K562 (cell line): ENCODE data around the gene SLC39A9. TPM values are rescaled to one million over a fixed set of nuclear protein-coding genes. Genes with fewer than 3 reads are reported as not detected.

Source experiments
- BRF1 ChIP-seq: IDR thresholded peaks from 3 replicates; pipeline ENCODE4 v1.6.1; 2011; ENCODE audit warnings: borderline replicate concordance, mild to moderate bottlenecking; ENCODE audit not compliant: insufficient read length; ENCODE audit errors: extremely low read depth
- DNMT1 ChIP-seq: fragments of 450-650 bp; IDR thresholded peaks from 2 replicates; pipeline ENCODE4 v1.6.1; 2016; ENCODE audit warnings: antibody characterized with exemption, mild to moderate bottlenecking
- E2F5 ChIP-seq: sonication (generic); formaldehyde crosslinking; IDR thresholded peaks from 2 replicates; pipeline ENCODE4 v1.8.0; 2022; ENCODE audit warnings: mild to moderate bottlenecking, missing genetic modification reagents
- FOXA1 ChIP-seq: fragments of 450-650 bp; IDR thresholded peaks from 2 replicates; pipeline ENCODE4 v1.6.1; 2016; ENCODE audit warnings: mild to moderate bottlenecking, borderline replicate concordance
- FUS ChIP-seq: fragments of 200-400 bp; formaldehyde crosslinking; optimal IDR thresholded peaks from 2 replicates; pipeline ENCODE3; 2017; ENCODE audit warnings: low read depth, low read length
- GMEB1 ChIP-seq: fragments of 250-450 bp; sonication (Bioruptor Pico); IDR thresholded peaks from 2 replicates; pipeline ENCODE4 v1.4.0; 2020; ENCODE audit warnings: mild to moderate bottlenecking
- MAX ChIP-seq: sonication (generic); formaldehyde crosslinking; IDR thresholded peaks from 2 replicates; pipeline ENCODE4 v1.9.0; 2022; ENCODE audit warnings: mild to moderate bottlenecking, missing genetic modification reagents
- RUNX1 ChIP-seq: sonication (generic); IDR thresholded peaks from 2 replicates; pipeline ENCODE4 v1.6.1; 2016; ENCODE audit warnings: antibody characterized with exemption, low read depth
- TAF7 ChIP-seq: fragments of 450-650 bp; IDR thresholded peaks from 2 replicates; pipeline ENCODE4 v1.6.1; 2016; ENCODE audit warnings: missing genetic modification characterization, missing compliant biosample characterization
- TSC22D4 ChIP-seq: fragments of 450-650 bp; IDR thresholded peaks from 2 replicates; pipeline ENCODE4 v1.6.1; 2016; ENCODE audit warnings: missing genetic modification characterization, missing biosample characterization, control low read depth
- ZFP30 ChIP-seq: fragments of 250-450 bp; sonication (Bioruptor Pico); IDR thresholded peaks from 2 replicates; pipeline ENCODE4 v1.8.0; 2022; ENCODE audit warnings: moderate library complexity, mild to moderate bottlenecking, inconsistent platforms, borderline replicate concordance
- polyA plus RNA-seq, 8 experiments: library from polyadenylated mRNA; depleted of rRNA in 4 of 8; stranded (reverse) in 5 of 8; unstranded in 3 of 8; fragments of >200 nt; fragmentation: Nextera tagmentation in 2 of 8; fragmentation: Illumina TruSeq in 1 of 8; extraction: Ambion mirVana in 2 of 8; extraction: Trizol in 1 of 8; gene quantifications; 2 replicates each; pipeline versions ENCODE4 v1.2.1 to v1.2.3, GENCODE V29; 2011 to 2014; ENCODE audit warnings: inconsistent platforms in 1 of 8, missing spikeins in 1 of 8
- total RNA-seq, 7 experiments: library from RNA; depleted of rRNA in 6 of 7; stranded (reverse); fragments of >200 nt in 6 of 7; fragmentation: Illumina TruSeq in 2 of 7; extraction: Trizol in 2 of 7; gene quantifications; 2 replicates each; pipeline versions ENCODE4 v1.2.1 to v1.2.3, GENCODE V29; 2011 to 2021; ENCODE audit warnings: low replicate concordance in 1 of 7
- TF ChIP-seq, protein P1 (sequence below): fragments of 200-800 bp; sonication (Bioruptor generic); IDR thresholded peaks from 2 replicates; pipeline ENCODE4 v1.6.1; 2016; ENCODE audit warnings: missing genetic modification characterization, missing compliant biosample characterization
- TF ChIP-seq, protein P2 (sequence below): sonication (generic); formaldehyde crosslinking; IDR thresholded peaks from 2 replicates; pipeline ENCODE4 v1.8.0; 2022; ENCODE audit warnings: mild to moderate bottlenecking, missing genetic modification reagents

Gene SLC39A9
- total and polyA plus RNA-seq, 9 of the 15 experiments (the other 6 are each of a cell fraction or from before 2014, with no cell fraction given): 18.4 to 66.0 (median 32.5) TPM

GRCh38 chr14:69398053-69398817 is at the start of gene SLC39A9, which contains the start of gene ERH (continued):
- 0 out of 2 replicates have a peak, but pooled peaks have one; percentile 13 for TF ChIP-seq MAX (CRISPR knock-in tag)
- TF ChIP-seq GMEB1 (CRISPR knock-in tag): peak; percentile 52
- no peak for TF ChIP-seq TAF7 (tag)
- TF ChIP-seq E2F5 (CRISPR knock-in tag): no peak
- no peak for TF ChIP-seq ZFP30 (CRISPR knock-in tag)
- no peak for TF ChIP-seq DNMT1
- TF ChIP-seq, protein P1, sequence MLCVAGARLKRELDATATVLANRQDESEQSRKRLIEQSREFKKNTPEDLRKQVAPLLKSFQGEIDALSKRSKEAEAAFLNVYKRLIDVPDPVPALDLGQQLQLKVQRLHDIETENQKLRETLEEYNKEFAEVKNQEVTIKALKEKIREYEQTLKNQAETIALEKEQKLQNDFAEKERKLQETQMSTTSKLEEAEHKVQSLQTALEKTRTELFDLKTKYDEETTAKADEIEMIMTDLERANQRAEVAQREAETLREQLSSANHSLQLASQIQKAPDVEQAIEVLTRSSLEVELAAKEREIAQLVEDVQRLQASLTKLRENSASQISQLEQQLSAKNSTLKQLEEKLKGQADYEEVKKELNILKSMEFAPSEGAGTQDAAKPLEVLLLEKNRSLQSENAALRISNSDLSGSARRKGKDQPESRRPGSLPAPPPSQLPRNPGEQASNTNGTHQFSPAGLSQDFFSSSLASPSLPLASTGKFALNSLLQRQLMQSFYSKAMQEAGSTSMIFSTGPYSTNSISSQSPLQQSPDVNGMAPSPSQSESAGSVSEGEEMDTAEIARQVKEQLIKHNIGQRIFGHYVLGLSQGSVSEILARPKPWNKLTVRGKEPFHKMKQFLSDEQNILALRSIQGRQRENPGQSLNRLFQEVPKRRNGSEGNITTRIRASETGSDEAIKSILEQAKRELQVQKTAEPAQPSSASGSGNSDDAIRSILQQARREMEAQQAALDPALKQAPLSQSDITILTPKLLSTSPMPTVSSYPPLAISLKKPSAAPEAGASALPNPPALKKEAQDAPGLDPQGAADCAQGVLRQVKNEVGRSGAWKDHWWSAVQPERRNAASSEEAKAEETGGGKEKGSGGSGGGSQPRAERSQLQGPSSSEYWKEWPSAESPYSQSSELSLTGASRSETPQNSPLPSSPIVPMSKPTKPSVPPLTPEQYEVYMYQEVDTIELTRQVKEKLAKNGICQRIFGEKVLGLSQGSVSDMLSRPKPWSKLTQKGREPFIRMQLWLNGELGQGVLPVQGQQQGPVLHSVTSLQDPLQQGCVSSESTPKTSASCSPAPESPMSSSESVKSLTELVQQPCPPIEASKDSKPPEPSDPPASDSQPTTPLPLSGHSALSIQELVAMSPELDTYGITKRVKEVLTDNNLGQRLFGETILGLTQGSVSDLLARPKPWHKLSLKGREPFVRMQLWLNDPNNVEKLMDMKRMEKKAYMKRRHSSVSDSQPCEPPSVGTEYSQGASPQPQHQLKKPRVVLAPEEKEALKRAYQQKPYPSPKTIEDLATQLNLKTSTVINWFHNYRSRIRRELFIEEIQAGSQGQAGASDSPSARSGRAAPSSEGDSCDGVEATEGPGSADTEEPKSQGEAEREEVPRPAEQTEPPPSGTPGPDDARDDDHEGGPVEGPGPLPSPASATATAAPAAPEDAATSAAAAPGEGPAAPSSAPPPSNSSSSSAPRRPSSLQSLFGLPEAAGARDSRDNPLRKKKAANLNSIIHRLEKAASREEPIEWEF (CRISPR knock-in tag): no peak
- TF ChIP-seq, protein P2, sequence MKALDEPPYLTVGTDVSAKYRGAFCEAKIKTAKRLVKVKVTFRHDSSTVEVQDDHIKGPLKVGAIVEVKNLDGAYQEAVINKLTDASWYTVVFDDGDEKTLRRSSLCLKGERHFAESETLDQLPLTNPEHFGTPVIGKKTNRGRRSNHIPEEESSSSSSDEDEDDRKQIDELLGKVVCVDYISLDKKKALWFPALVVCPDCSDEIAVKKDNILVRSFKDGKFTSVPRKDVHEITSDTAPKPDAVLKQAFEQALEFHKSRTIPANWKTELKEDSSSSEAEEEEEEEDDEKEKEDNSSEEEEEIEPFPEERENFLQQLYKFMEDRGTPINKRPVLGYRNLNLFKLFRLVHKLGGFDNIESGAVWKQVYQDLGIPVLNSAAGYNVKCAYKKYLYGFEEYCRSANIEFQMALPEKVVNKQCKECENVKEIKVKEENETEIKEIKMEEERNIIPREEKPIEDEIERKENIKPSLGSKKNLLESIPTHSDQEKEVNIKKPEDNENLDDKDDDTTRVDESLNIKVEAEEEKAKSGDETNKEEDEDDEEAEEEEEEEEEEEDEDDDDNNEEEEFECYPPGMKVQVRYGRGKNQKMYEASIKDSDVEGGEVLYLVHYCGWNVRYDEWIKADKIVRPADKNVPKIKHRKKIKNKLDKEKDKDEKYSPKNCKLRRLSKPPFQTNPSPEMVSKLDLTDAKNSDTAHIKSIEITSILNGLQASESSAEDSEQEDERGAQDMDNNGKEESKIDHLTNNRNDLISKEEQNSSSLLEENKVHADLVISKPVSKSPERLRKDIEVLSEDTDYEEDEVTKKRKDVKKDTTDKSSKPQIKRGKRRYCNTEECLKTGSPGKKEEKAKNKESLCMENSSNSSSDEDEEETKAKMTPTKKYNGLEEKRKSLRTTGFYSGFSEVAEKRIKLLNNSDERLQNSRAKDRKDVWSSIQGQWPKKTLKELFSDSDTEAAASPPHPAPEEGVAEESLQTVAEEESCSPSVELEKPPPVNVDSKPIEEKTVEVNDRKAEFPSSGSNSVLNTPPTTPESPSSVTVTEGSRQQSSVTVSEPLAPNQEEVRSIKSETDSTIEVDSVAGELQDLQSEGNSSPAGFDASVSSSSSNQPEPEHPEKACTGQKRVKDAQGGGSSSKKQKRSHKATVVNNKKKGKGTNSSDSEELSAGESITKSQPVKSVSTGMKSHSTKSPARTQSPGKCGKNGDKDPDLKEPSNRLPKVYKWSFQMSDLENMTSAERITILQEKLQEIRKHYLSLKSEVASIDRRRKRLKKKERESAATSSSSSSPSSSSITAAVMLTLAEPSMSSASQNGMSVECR: no peak; the same call in 1 of the 2 replicates
- TF ChIP-seq FUS: no peak
- TF ChIP-seq RUNX1: no peak
- no peak for TF ChIP-seq BRF1
- no peak for TF ChIP-seq FOXA1
- TF ChIP-seq TSC22D4 (tag): no peak
